ENCODE measurements around the gene BMP10. TPM values are rescaled to one million over a fixed set of nuclear protein-coding genes. Genes with fewer than 3 reads are reported as not detected.

Gene BMP10
- total and polyA plus RNA-seq, 2 of the 8 experiments (the other 6 are each of a cell fraction or from before 2014, with no cell fraction given), result not detected

DNA sequence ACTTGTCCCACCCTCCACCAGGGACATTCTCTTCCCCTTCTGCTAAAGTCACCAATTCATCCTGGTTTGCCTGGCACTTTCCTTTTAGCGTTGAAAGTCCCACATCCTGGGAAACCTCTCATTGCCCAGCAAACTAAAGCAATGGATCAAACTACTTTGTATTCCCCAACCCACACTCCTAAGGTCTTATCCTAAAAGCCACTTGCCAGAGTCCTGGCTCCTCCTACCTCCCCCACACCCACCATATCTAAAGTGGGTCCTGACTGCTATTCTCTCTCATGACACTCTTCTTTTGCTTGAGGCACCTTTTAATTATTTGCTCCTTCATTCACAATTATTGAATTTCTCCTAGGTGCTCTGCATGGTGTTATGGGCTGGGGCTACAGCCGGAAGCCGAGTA, 40.9 kb upstream of the BMP10 start (continued):
- no peak for TF ChIP-seq BACH1 (IDR thresholded peaks at IDR 0.05; ENCODE audit: low read length)
- no peak for TF ChIP-seq ASH2L (IDR thresholded peaks at IDR 0.05; ENCODE audit: low read length)
